ENCODE measurements around the gene LYVE1.

Gene LYVE1

DNA sequence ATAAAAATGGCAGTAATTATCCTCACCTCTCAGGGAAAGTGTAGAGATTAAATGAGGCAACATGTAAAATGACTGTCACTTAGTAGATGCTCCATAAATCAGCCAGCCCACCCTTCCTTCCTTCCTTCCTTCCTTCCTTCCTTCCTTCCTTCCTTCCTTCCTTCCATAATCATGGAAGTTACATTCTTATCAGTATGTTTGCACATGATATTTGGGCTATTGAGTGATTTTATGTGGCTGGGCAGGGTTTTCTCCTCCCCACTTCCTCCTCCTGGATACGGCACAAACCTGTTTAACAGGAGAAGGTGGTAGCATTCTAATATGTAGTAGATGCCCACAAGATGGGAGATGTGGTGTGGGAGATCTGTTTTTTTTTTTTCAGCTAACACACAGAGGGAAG lies 11.9 kb downstream of the LYVE1 start:
- no peak for DNase-seq (ENCODE audit: low spot score)

- no peak for DNase-seq (ENCODE audit: low spot score)
Observed at GRCh38 chr11:10551845-10552352, 16.6 kb downstream of the LYVE1 start.

DNA sequence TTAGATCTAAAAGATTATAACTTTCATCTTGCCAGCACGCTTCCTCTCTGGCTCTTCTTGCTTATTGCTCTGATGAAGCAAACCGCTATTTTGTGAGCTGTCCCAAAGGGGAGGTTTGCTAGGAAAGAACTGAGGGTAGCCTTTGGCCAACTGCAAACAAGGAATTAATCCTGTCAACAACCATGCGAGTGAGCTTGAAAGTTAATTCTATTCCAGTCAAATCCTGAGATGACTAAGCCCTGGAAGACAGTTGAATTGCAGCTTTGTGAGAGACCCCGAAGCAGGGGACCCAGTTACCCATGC lies 17.2 kb downstream of the LYVE1 start:
- DNase-seq (ENCODE audit: low spot score) = no peak

- DNase-seq (ENCODE audit: low spot score) = no peak
Observed at GRCh38 chr11:10550503-10551289, 17.8 kb downstream of the LYVE1 start.

- DNase-seq (ENCODE audit: low spot score) = no peak
Observed at GRCh38 chr11:10544491-10545465, 23.7 kb downstream of the LYVE1 start.

- no peak for DNase-seq (ENCODE audit: low spot score)
Observed at GRCh38 chr11:10543782-10544181, 24.7 kb downstream of the LYVE1 start.

- DNase-seq (ENCODE audit: low spot score) = no peak
Observed at GRCh38 chr11:10542776-10543175, 25.7 kb downstream of the LYVE1 start.

DNA sequence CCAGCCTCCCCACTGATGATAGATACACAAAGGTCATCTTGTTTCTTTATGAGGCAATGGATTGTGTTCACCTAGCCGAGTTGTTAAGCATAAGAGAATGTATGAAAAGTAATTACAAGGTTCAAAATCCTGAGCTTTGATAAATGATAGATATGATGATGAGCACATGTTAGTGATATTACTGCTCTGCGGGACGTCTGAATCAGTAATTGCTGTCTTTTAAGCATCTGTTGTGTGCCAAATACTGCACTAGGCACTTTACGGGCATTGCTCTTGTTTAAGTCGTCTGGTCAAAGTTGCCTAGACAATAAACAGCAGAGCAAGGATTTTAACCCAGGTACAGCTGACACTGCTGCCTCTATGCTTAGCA lies 26.9 kb downstream of the LYVE1 start:
- no peak for DNase-seq (ENCODE audit: low spot score)

DNA sequence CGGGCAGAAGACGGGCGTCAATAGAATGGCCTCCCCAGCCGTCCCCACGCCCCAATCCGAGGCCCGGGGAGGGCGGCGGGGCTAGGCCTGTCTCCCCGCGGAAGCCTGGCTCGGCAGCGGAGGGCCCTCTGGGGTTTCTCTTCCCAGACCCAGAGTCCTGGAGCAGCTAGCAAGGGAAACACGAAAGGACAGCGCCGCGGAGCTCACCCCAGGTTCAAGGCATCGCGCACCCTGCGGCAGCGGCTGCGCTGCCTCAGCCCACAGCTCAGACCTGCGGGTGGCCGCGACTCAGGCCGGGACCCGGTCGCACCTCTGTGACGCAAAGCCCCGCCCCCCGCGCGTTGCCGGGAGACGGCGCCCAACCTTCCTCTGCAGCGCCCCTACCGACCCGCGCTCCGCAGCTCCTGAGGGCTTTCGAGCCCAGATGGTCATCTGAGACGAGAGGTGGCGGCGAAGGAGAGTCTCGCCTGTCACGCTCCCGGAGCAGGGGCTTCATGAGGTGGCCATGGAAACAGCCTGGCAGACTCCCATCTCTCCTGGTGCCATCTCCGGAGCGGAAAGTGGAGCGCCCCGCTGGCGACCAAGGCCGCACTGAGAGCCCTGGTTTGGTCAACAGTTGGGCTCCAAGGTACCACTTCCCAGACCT lies 27.4 kb downstream of the LYVE1 start, which contains the start of gene RNF141:
Gene RNF141, minus strand, starts transcription at position 273 of the 646 bp plus-strand sequence. CDS start 7,029 bp downstream, outside the sequence.
- peak; percentile 91 for DNase-seq (ENCODE audit: low spot score)

- peak; percentile 67 for DNase-seq (ENCODE audit: low spot score)
Observed at GRCh38 chr11:10540546-10540914, 27.9 kb downstream of the LYVE1 start.

DNA sequence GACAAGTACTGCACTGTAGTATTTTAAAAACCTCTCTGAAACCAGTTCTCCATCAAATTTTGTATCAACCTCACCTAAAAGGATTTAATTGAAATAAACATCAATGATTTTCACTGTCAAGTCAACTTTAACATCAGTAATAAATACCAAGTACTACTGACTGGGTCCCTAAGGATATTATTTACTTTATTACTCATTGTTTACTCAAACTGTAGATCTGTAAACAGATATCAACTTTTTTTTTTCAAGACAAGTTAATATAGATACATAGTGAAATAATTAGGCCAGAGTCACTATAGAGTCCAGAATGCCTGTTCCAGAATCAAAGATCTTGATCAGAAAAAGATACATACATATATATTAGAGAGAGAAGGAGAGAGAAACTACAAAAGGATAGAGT lies 29.1 kb downstream of the LYVE1 start:
- no peak for DNase-seq (ENCODE audit: low spot score)

DNA sequence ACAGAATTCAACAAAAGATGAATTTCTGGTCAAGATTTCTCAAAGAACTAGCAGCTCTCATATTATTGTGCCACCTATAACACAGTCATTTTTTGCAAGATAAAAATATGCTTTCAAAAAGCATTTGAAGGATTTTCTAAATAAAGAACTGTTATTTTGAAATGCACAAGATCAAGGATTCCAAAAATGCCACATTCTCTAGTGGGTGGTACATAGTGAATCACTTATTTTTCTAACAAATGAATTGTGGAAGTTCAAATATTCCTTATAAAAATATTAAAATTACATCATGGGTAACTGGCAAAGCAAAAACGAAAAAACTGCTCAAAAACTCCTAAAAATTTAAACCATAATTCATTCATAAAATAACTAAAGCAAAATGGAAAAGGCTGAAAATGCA lies 29.5 kb downstream of the LYVE1 start:
- no peak for DNase-seq (ENCODE audit: low spot score)

GRCh38 chr11:10537600-10537999 lies 30.9 kb downstream of the LYVE1 start:
- DNase-seq (ENCODE audit: low spot score) = no peak

- DNase-seq (ENCODE audit: low spot score) = no peak
Observed at GRCh38 chr11:10534316-10534715, 34.1 kb downstream of the LYVE1 start.

DNA sequence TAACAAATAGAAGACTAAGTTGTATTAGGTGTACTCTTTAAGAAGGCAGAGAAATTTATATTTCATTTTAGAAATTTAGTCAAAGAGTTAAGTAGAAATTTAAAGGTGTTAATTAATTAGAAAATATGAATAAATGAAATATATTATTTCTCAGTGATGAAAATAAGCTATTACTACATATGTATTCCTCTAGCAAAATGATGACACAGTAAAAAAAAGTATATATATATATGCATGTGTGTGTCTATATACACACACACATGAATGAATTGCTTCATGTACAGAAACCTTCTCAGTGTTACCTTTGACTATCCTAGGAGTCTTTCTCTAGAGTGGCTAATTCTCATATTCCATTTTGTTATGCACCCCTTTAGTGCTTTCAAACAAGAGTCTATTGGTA lies 35.1 kb downstream of the LYVE1 start:
- DNase-seq (ENCODE audit: low spot score) = no peak

GRCh38 chr11:10532526-10532925 lies 35.9 kb downstream of the LYVE1 start:
- no peak for DNase-seq (ENCODE audit: low spot score)

DNA sequence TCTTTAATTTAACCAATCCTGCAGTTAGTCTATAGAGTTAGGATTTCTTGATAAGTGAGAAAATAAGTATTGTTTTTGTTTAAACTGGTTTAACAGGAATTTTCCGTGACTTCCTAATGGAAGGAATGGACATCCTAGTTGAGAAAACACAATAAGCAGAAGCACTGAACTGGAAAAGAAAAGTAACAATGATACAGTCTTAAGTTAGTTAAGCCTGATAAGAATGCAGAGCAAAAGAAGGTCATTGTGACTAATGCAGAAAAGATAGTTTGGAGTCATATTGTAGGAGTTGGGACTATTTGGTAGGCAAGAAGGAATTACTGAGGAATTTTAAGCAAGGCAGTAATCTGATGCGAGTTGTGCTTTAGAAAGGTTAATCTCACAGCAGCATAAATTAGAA lies 39.2 kb downstream of the LYVE1 start:
- no peak for DNase-seq (ENCODE audit: low spot score)

DNA sequence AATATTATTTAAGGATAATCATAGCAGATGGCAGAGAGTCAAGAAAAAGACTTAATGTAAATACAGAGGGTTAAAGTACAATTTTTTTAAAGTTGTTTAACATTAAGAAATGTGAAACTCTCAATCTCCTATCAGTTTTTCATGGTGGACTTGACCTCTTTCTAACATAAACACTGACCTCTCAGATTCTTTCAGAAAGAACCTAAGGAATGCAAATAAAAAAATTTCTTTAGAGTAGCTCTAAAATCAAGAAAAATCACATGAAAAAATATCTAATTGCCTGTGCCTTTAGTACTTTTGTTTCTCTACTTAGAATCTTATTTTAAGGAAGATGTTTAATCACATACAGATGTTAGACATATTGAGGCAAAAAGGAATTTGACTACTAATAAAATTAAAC lies 40.3 kb downstream of the LYVE1 start:
- no peak for DNase-seq (ENCODE audit: low spot score)

GRCh38 chr11:10526974-10527918 lies 41.2 kb downstream of the LYVE1 start:
- no peak for DNase-seq (ENCODE audit: low spot score)

DNA sequence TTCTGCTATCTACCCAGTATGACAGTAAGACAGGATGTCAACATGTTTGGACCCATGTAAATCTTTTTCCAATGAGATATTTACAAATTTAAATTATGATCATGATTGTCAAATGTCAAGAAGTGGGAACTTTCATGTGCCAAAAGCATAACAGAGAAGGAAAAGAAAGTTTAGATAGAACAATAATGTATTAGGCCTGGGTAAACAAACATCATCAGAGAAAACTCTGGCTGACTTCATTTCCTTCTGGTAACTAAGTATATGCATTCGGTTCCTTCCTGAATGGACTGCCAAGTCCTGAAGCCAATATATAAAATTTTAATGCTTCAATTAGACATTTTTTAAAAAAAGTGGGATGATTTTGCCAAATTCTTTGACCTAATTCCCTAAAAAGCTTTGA lies 44.0 kb downstream of the LYVE1 start:
- DNase-seq (ENCODE audit: low spot score) = no peak

DNA sequence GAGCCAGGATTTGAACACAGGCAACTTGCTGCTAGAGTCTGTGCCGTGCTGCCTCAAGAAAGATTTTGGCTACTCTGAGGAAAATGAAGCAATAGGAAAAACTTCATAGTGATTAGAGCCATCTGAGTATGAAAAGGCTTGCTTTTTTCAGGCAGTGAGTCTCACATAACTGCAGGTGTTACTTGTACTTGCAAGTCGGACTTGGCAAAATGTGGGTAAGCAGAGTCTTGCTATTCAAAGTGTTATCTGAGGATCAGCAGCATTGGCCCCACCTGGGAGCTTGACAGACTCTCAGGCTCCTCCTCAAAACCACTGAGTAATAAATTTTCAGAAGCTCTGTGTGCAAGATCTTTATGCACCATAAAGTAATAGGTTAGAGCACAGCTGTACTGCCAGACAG lies 45.5 kb downstream of the LYVE1 start:
- DNase-seq (ENCODE audit: low spot score) = no peak

All from cerebellar cortex (tissue), 1 donor.